HG03175 (cell line): ENCODE measurements around the gene TFEB.

Source experiments
- ATAC-seq: cut with Tn5 transposase; IDR thresholded peaks from one replicate; pipeline ENCODE4 v1.9.1; 2021; ENCODE audit warnings: mild to moderate bottlenecking, moderate library complexity; ENCODE audit not compliant: unreplicated experiment

Gene TFEB

GRCh38 chr6:41642090-41642959, 93.1 kb downstream of the TFEB start:
- no peak for ATAC-seq

- no peak for ATAC-seq
Observed at GRCh38 chr6:41641352-41641925, 94.0 kb downstream of the TFEB start.

GRCh38 chr6:41640426-41640825, 95.0 kb downstream of the TFEB start:
- no peak for ATAC-seq

GRCh38 chr6:41639809-41640371, 95.5 kb downstream of the TFEB start:
- ATAC-seq = no peak

GRCh38 chr6:41638935-41639808, 96.2 kb downstream of the TFEB start:
- ATAC-seq = no peak

GRCh38 chr6:41638002-41638934, 97.1 kb downstream of the TFEB start, which contains the start of gene MDFI:
Gene MDFI, plus strand, starts transcription at chr6:41638468. Its CDS starts 282 bp downstream, at chr6:41638750.
- no peak for ATAC-seq

GRCh38 chr6:41637194-41638001, 98.0 kb downstream of the TFEB start:
- ATAC-seq = no peak

GRCh38 chr6:41636833-41637193, 98.6 kb downstream of the TFEB start:
- no peak for ATAC-seq

GRCh38 chr6:41635365-41635764, 100.0 kb downstream of the TFEB start:
- ATAC-seq = no peak

GRCh38 chr6:41634657-41635056, 100.8 kb downstream of the TFEB start:
- ATAC-seq = no peak
